ENCODE results near the gene HMGB4.

The HMGB4 gene

DNA sequence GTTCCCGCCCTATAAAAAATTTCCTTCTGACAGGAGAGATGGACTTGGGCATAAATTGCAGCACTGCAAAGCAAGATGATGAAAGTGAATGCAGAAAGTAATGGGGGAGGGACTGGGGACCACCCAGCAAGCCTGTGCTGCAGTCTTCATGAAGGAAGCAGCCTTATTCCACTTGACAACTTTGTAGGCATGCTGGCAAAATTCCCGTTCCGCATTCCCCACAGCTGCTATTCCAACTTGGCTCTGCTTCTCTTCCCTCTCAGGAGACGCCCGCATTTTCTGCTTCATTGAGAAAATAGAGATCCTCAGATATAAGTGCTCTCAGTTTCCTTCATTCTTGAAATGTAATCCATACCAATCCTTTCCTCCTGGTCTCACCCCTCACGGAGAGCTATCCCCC, 2.4 kb downstream of the HMGB4 start:
- Histone ChIP-seq H3K27ac (ENCODE audit: low read length) (no peak overlapping the region), H3K4me1 (ENCODE audit: low read length) (no peaks in the 10 kb centered on the region), H3K9me3 (replicated peaks; ENCODE audit: insufficient read depth, low read length) (no peaks in the 10 kb centered on the region), H2AFZ (ENCODE audit: low read length) (no peak overlapping the region), H3K36me3 (replicated peaks; ENCODE audit: insufficient read depth, low read length) (no peaks in the 10 kb centered on the region), H3F3A (ENCODE audit: insufficient read depth, low read length) (no peaks in the 10 kb centered on the region), H3K79me2 (ENCODE audit: low read length) (no peaks in the 10 kb centered on the region), H4K20me1 (ENCODE audit: insufficient read depth, low read length) (no peaks in the 10 kb centered on the region), H3K27me3 (replicated peaks; ENCODE audit: insufficient read depth, low read length) (peaks cover 25% of the 10 kb centered on the region), H3K9me2 (replicated peaks; ENCODE audit: insufficient read depth, low read length) (no peaks in the 10 kb centered on the region), H3K4me3 (ENCODE audit: low read length) (no peak overlapping the region), H3K9ac (ENCODE audit: low read length) (no peak overlapping the region), H3K4me2 (ENCODE audit: low read depth, low read length) (no peak overlapping the region)
- TF ChIP-seq, protein P1, sequence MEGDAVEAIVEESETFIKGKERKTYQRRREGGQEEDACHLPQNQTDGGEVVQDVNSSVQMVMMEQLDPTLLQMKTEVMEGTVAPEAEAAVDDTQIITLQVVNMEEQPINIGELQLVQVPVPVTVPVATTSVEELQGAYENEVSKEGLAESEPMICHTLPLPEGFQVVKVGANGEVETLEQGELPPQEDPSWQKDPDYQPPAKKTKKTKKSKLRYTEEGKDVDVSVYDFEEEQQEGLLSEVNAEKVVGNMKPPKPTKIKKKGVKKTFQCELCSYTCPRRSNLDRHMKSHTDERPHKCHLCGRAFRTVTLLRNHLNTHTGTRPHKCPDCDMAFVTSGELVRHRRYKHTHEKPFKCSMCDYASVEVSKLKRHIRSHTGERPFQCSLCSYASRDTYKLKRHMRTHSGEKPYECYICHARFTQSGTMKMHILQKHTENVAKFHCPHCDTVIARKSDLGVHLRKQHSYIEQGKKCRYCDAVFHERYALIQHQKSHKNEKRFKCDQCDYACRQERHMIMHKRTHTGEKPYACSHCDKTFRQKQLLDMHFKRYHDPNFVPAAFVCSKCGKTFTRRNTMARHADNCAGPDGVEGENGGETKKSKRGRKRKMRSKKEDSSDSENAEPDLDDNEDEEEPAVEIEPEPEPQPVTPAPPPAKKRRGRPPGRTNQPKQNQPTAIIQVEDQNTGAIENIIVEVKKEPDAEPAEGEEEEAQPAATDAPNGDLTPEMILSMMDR (IDR thresholded peaks at IDR 0.05; ENCODE audit: low read length), result no peak
- no peak for TF ChIP-seq EZH2 (optimal IDR thresholded peaks at IDR 0.05; ENCODE audit: low read depth, low read length)
- no peak for TF ChIP-seq EZH2phosphoT487 (IDR thresholded peaks at IDR 0.05; ENCODE audit: low read length)
- DNase-seq, result no peak

DNA sequence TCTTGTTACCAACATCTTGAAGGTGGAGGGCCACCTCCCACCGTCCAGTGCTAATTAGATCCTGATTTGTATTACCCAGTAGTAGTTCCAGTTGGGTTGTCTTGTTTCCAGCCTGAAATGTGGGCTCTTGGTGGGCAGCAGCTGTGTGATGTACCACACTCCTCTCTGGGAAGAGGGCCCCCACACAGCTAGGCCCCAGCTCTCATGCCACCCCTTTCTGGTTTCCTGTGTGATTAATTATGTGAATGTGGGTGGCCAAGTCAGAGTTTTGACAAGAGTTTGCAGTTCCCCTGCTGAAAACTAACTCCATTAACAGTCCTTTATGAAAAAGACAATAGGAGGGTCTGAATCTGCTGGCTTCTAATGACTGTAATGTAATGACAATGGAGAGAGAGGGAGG, 3.8 kb downstream of the HMGB4 start:
- Histone ChIP-seq H3K4me2 (ENCODE audit: low read depth, low read length) (no peak overlapping the region), H3K9me2 (replicated peaks; ENCODE audit: insufficient read depth, low read length) (no peaks in the 10 kb centered on the region), H4K20me1 (ENCODE audit: insufficient read depth, low read length) (no peaks in the 10 kb centered on the region), H3F3A (ENCODE audit: insufficient read depth, low read length) (no peaks in the 10 kb centered on the region), H3K4me3 (ENCODE audit: low read length) (no peak overlapping the region), H3K27me3 (replicated peaks; ENCODE audit: insufficient read depth, low read length) (peaks cover 33% of the 10 kb centered on the region), H3K9ac (ENCODE audit: low read length) (no peak overlapping the region), H2AFZ (ENCODE audit: low read length) (no peak overlapping the region), H3K4me1 (ENCODE audit: low read length) (no peaks in the 10 kb centered on the region), H3K79me2 (ENCODE audit: low read length) (no peaks in the 10 kb centered on the region), H3K36me3 (replicated peaks; ENCODE audit: insufficient read depth, low read length) (no peaks in the 10 kb centered on the region), H3K9me3 (replicated peaks; ENCODE audit: insufficient read depth, low read length) (no peaks in the 10 kb centered on the region), H3K27ac (ENCODE audit: low read length) (no peak overlapping the region)
- no peak for TF ChIP-seq EZH2phosphoT487 (IDR thresholded peaks at IDR 0.05; ENCODE audit: low read length)
- TF ChIP-seq, protein P1 (IDR thresholded peaks at IDR 0.05; ENCODE audit: low read length), result no peak
- TF ChIP-seq EZH2 (optimal IDR thresholded peaks at IDR 0.05; ENCODE audit: low read depth, low read length), result no peak
- no peak for DNase-seq

DNA sequence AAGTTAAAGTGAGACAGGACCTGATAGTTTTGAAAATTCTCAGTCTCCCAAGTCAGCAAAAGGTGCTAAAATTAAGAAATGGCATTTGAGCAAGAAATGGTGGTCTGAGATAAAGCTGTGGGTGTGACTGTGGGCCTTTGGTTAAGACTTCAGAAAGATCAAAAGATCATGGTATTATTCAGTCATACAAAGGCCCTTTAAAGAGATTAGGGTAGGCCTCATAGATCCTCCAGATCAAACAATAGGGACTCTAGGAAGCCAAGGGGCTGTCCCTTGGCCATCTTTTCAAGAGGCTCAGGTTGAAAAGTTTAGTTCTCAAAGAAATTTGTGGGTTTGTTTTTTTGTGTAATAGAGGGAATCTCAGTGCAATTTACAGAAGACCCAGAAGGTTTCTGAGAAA, 8.4 kb downstream of the HMGB4 start:
- Histone ChIP-seq H3K9me3 (replicated peaks; ENCODE audit: insufficient read depth, low read length) (no peaks in the 10 kb centered on the region), H3K79me2 (ENCODE audit: low read length) (no peaks in the 10 kb centered on the region), H3F3A (ENCODE audit: insufficient read depth, low read length) (no peaks in the 10 kb centered on the region), H2AFZ (ENCODE audit: low read length) (no peak overlapping the region), H3K36me3 (replicated peaks; ENCODE audit: insufficient read depth, low read length) (no peaks in the 10 kb centered on the region), H3K27me3 (replicated peaks; ENCODE audit: insufficient read depth, low read length) (peaks cover 58% of the 10 kb centered on the region), H3K9ac (ENCODE audit: low read length) (no peak overlapping the region), H3K4me1 (ENCODE audit: low read length) (no peaks in the 10 kb centered on the region), H3K4me3 (ENCODE audit: low read length) (no peak overlapping the region), H3K27ac (ENCODE audit: low read length) (no peak overlapping the region), H3K4me2 (ENCODE audit: low read depth, low read length) (no peak overlapping the region), H3K9me2 (replicated peaks; ENCODE audit: insufficient read depth, low read length) (no peaks in the 10 kb centered on the region), H4K20me1 (ENCODE audit: insufficient read depth, low read length) (no peaks in the 10 kb centered on the region)
- no peak for DNase-seq
- TF ChIP-seq, protein P1 (IDR thresholded peaks at IDR 0.05; ENCODE audit: low read length), result no peak
- no peak for TF ChIP-seq EZH2 (optimal IDR thresholded peaks at IDR 0.05; ENCODE audit: low read depth, low read length)
- no peak for TF ChIP-seq EZH2phosphoT487 (IDR thresholded peaks at IDR 0.05; ENCODE audit: low read length)
